Skeletal muscle tissue (tissue), 4 donors: ENCODE data around the gene INS. TPM values are rescaled to one million over a fixed set of nuclear protein-coding genes. Genes with fewer than 3 reads are reported as not detected.

Experiments
- H3K27ac ChIP-seq: one replicate; pipeline ENCODE4 v1.7.0; 2013; ENCODE audit warnings: mild to moderate bottlenecking, low read depth, low read length, inconsistent platforms
- H3K27me3 ChIP-seq, 3 donors: one replicate each; pipeline ENCODE4 v1.7.0; 2013; ENCODE audit warnings: low read length in 3 of 3; ENCODE audit not compliant: control insufficient read depth in 3 of 3, insufficient read depth in 3 of 3
- H3K36me3 ChIP-seq, 3 donors: one replicate each; pipeline ENCODE4 v1.7.0; 2013; ENCODE audit warnings: low read length in 3 of 3; ENCODE audit not compliant: control insufficient read depth in 3 of 3, insufficient read depth in 3 of 3
- H3K4me1 ChIP-seq, 3 donors: one replicate each; pipeline ENCODE4 v1.7.0; 2013; ENCODE audit warnings: low read length in 3 of 3, mild to moderate bottlenecking in 3 of 3; ENCODE audit not compliant: control insufficient read depth in 3 of 3, insufficient read depth in 3 of 3
- H3K4me3 ChIP-seq, 3 donors: one replicate each; pipeline ENCODE4 v1.7.0; 2013; ENCODE audit warnings: low read length in 3 of 3
- H3K9ac ChIP-seq, 3 donors: one replicate each; pipeline ENCODE4 v1.7.0; 2013; ENCODE audit warnings: low read length in 3 of 3, mild to moderate bottlenecking in 3 of 3, moderate library complexity in 2 of 3, low read depth in 1 of 3
- H3K9me3 ChIP-seq, 3 donors: one replicate each; pipeline ENCODE4 v1.7.0; 2013; ENCODE audit warnings: low read length in 3 of 3; ENCODE audit not compliant: control insufficient read depth in 3 of 3
- total RNA-seq: library from RNA; depleted of rRNA; stranded (reverse); fragments of >200 nt; gene quantifications from one replicate; pipeline ENCODE4 v1.2.3, GENCODE V29; 2014
- donor health status: Osteomylitis.

Gene INS
- total RNA-seq, 1 donor from 2014 or later = not detected

DNA sequence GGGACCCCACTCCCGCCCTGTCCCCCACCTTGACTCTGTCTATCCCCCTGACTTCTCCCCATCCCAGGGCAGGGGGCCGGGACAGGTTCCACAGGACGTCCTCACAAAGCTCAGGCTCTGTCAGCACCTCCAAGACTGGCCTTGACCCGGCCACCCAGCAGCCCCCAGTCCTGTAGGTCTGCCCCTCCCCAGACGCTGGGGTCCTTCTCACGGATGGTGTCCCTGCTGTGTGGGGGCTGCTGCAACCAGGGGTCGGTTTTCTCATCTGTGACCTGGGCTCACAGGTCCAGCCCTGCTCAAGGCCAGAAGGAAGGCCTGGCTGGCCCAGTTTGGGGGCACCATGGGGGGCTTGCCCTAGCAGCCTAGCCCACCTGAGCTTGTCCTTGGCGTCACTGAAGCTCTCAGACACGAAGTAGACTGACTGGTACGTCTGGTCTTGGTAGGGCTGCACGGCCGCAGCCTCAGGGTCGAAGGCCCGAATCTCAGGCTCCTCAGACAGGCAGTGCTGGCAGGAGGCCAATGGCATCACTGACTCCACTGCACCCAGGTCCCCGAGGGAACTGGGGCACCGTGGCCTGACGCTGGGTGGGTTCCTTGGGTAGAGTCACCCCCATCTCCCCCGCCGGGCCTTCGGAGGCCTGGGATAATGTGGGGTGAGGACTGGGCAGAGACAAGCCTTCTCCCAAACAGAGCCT, 4.0 kb upstream of the INS start:
- no peak overlapping the region for H3K9ac ChIP-seq
- peaks cover 29 to 72% (median 65%) of the 10 kb centered on the region in 3 donors for H3K27me3 ChIP-seq
- no peaks in the 10 kb centered on the region for H3K9me3 ChIP-seq
- no peak overlapping the region for H3K27ac ChIP-seq
- H3K4me1 ChIP-seq = no peaks in the 10 kb centered on the region
- H3K36me3 ChIP-seq = no peaks in the 10 kb centered on the region
- H3K4me3 ChIP-seq = no peak overlapping the region

DNA sequence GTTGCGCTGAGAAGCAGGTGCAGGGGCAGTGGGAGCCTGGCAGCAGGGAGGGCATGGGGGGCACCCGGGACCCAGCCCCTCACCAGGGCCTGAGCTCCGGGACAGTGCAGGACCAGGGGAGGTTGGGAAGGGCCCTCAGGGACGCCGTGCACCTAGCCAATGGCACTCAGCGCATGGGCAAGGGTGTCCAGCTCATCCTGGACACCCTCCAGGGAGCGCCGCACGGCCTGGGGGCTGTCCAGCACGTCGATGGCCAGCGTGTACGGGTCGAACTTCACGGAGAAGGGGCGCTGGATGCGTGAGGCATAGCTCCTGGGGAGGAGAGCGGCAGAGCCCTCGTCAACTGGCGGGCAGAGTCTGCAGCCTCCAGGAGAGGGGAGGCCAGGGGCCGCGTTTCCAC, 3.1 kb upstream of the INS start:
- H3K27me3 ChIP-seq = peaks cover 29 to 63% (median 63%) of the 10 kb centered on the region in 3 donors

DNA sequence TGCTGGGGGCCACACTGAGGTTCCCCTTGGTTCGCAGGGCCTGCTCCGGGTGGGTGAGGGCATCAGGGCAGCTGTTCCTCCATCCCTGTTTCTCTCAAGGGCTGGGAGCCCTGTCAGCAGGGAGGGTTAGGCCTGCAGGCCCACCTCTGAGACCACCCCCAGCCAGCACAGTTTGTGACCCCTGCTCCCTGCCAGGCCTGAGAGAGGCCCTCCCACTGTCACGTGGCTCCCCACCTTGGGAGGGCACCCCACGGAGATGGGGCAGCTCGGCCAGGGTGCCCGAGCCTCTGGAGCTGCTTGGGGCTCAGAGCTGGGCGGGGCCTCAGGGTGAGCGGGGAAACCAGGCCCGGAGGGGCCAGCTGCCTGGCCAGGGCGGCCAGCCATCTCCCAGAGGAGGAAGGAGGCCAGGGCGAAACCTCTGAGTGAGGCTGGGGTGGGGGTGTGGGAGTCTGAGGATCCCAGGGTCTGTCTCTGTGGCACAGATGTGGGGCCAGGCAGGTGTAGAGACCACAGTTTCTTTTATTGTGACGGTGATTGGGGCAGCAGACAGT, 2.5 kb upstream of the INS start:
- Histone ChIP-seq H3K4me3 (no peak overlapping the region), H3K36me3 (no peaks in the 10 kb centered on the region), H3K9ac (no peak overlapping the region), H3K27me3 (peaks cover 29 to 59% (median 58%) of the 10 kb centered on the region in 3 donors), H3K9me3 (no peaks in the 10 kb centered on the region), H3K4me1 (no peaks in the 10 kb centered on the region), H3K27ac (no peak overlapping the region)

More for the DNA sequence above, 3.1 kb upstream of the INS start:
- Histone ChIP-seq H3K4me3 (no peak overlapping the region), H3K36me3 (no peaks in the 10 kb centered on the region), H3K9ac (no peak overlapping the region), H3K9me3 (no peaks in the 10 kb centered on the region), H3K4me1 (no peaks in the 10 kb centered on the region), H3K27ac (no peak overlapping the region)

DNA sequence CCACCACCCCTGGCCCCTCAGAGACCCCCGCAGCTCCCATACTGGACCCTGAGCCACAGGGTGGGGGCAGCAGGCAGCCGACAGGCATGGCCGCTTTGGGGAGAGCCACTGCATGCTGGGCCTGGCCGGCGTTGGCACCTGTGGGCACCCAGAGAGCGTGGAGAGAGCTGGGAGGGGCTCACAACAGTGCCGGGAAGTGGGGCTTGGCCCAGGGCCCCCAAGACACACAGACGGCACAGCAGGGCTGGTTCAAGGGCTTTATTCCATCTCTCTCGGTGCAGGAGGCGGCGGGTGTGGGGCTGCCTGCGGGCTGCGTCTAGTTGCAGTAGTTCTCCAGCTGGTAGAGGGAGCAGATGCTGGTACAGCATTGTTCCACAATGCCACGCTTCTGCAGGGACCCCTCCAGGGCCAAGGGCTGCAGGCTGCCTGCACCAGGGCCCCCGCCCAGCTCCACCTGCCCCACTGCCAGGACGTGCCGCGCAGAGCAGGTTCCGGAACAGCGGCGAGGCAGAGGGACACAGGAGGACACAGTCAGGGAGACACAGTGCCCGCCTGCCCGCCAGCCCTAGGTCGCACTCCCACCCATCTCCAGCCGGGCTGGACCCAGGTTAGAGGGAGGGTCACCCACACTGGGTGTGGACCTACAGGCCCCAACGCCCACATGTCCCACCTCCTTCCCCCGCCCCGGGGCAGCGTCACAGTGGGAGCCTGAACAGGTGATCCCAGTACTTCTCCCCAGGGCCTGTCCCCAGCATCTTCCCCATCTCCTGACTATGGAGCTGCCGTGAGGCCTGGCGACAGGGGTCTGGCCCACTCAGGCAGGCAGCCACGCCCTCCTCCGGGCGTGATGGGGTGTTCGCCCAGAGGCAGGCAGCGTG, 1.2 kb downstream of the INS start:
- Histone ChIP-seq H3K9ac (no peak overlapping the region), H3K9me3 (no peaks in the 10 kb centered on the region), H3K36me3 (no peaks in the 10 kb centered on the region), H3K27me3 (peaks cover 0 to 43% (median 30%) of the 10 kb centered on the region in 3 donors), H3K4me1 (peaks cover 3 to 10% (median 5%) of the 10 kb centered on the region in 3 donors), H3K4me3 (no peak overlapping the region), H3K27ac (no peak overlapping the region)

DNA sequence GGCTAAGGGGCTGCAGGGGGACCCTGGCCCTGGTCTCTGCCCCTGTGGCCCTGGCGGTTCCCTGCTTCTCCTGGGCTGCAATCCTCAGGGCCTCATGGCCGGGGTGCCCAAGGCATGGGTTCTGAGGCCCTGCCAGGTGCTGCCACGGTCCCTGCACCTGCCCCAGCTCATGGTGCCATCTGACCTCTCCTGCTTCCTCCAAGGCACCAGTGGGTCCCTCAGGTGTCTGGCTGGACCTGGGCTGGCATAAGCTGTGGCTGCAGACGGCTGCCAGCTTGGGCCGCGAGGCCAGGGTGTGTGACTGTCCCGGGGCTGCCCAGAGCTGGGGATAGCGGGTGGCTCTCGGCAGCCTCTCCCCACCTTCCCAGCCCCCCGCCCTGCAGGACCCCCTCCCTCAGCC, 2.0 kb downstream of the INS start:
- H3K9me3 ChIP-seq = no peaks in the 10 kb centered on the region
- H3K4me3 ChIP-seq = no peak overlapping the region
- H3K4me1 ChIP-seq = peaks cover 3 to 10% (median 5%) of the 10 kb centered on the region in 3 donors
- H3K36me3 ChIP-seq = no peaks in the 10 kb centered on the region
- no peak overlapping the region for H3K9ac ChIP-seq
- H3K27me3 ChIP-seq = peaks cover 0 to 39% (median 23%) of the 10 kb centered on the region in 3 donors
- H3K27ac ChIP-seq = no peak overlapping the region

DNA sequence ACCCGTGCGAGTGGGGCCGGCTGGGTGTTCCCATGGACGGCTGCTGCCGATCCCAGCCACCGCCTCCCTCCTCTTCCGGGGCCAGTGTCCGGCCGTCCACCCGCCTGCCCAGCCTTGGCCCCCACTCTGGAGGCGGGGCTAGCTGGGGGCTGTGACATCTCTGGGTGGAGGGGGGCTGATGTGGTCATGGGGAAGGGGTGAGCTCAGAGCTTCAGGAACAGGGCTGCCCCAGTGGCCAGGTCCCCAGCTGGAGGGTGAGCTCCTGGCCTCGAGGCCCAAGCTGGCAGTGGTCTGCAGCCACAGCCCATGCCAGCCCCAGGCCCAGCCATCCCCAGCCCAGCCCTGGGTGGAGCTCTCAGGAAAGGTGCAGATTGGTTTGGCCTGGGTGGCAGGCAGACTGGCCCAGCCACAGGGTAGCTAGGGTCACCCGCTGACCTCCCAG, 2.7 kb downstream of the INS start:
- Histone ChIP-seq H3K36me3 (no peaks in the 10 kb centered on the region), H3K27me3 (peaks cover 0 to 39% (median 17%) of the 10 kb centered on the region in 3 donors), H3K4me3 (no peak overlapping the region), H3K9me3 (no peaks in the 10 kb centered on the region), H3K4me1 (peaks cover 3 to 10% (median 5%) of the 10 kb centered on the region in 3 donors), H3K9ac (no peak overlapping the region), H3K27ac (no peak overlapping the region)

DNA sequence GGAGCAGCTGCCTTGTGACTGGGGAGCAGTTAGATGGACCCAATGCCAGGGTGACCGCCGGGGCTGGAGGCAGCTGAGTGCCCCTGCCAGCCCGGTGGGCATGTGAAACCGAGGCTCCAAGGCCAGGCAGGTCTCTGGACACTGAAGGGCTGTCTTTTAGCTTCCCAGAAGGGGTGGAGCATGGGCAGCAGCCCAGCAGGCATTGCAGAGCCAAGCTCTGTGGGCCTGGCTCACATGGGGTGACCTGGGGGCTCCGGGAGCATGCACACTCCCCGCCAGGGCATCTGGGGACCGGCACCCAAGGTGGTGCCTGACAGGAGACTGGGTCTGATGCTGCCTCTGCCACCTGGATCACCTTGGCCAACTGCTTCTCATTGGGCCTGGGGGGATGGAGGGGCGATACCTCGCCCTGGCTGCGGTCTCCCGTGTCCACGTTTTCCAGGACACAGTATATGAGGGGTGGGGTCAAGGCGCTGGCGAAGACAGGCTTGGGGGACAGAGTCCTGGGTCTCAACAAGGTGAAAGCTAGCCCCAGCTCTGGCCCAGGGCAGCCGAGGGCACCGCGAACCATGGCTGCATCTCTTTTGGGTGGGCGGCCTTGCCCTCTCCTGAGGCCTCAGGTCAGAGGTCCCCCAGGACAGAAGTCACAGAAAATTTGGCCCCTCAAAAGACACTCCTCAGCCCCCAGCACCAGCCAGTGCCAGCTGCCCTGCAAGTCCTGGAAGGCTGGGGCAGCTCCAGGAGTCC, 3.5 kb downstream of the INS start:
- peaks cover 3 to 10% (median 5%) of the 10 kb centered on the region in 3 donors for H3K4me1 ChIP-seq
- H3K9me3 ChIP-seq = no peaks in the 10 kb centered on the region
- no peak overlapping the region for H3K4me3 ChIP-seq
- H3K36me3 ChIP-seq = no peaks in the 10 kb centered on the region
- H3K9ac ChIP-seq = no peak overlapping the region
- H3K27me3 ChIP-seq = peaks cover 0 to 33% (median 10%) of the 10 kb centered on the region in 3 donors
- no peak overlapping the region for H3K27ac ChIP-seq

DNA sequence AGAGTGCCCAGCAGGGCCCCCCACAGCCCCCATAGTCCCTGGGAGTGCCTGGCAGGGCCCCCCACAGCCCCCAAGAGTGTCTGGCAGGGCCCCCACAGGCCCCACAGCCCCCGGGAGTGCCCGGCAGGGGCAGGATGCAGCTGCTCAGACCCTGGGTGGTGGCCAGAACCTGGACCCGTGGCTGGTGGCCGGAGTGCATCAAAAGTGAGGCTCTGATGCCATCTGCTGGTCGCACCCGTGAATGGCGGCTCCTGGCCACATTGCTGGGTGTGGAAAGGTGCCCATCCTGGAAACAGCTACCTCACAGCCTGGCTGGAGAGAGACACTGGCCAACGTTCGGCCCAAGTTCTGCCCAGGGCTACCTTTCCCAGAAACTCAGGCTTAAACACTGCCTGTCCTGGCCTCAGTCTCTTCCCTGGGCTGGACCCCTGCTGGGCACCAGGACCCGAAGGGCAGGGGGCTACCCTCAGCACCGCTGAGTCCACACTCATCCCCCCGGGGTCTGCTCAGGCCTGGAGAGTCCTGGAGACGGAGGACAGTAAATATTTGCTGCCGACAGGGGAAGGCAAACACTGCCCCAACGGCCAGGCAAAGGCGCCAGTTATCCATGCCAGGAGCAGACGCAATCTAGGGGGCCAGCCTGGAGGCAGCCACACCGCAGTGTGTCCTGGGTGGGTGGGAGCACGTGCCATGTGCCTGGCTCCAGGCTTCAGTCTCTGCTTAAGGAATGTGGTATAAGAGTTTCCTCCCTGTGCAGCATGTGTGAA, 4.4 kb downstream of the INS start:
- Histone ChIP-seq H3K9me3 (no peaks in the 10 kb centered on the region), H3K27me3 (peaks cover 0 to 31% (median 3%) of the 10 kb centered on the region in 3 donors), H3K4me1 (peaks cover 6 to 13% (median 9%) of the 10 kb centered on the region in 3 donors)

DNA sequence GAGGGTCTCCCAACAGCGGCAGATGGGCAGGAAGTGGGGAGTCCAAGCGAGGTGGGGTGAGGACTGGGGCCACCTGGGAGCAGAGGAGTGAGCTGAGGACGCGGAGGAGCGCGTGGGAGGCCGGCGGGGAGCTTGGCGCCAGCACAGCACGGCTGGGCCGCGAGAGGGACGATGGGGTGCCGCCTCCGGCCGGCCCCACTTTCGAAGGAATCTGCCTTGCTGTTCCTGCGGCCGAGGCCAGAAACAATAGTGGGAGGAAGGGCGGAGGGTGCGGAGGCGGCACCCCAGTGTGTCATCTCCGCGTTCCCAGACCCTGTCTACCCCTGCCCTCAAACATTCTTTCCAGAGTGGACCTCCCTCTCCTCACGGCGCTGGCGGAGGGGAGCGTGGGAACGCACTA, 5.5 kb downstream of the INS start:
- H3K27me3 ChIP-seq = peaks cover 0 to 33% (median 10%) of the 10 kb centered on the region in 3 donors
- no peaks in the 10 kb centered on the region for H3K36me3 ChIP-seq
- H3K4me1 ChIP-seq = peaks cover 15 to 24% (median 17%) of the 10 kb centered on the region in 3 donors
- H3K4me3 ChIP-seq = no peak overlapping the region
- H3K9me3 ChIP-seq = no peaks in the 10 kb centered on the region
- no peak overlapping the region for H3K27ac ChIP-seq
- no peak overlapping the region for H3K9ac ChIP-seq

More for the DNA sequence above, 4.4 kb downstream of the INS start:
- Histone ChIP-seq H3K9ac (peak overlapping the region in 1 of 3 donors; percentile 25), H3K36me3 (no peaks in the 10 kb centered on the region), H3K27ac (no peak overlapping the region), H3K4me3 (no peak overlapping the region)
